C4-2B (cell line): Measurements from ENCODE around the gene PLIN5.

ENCODE experiments used
- CTCF ChIP-seq: fragments of 450-650 bp; conservative IDR thresholded peaks from 2 replicates; pipeline ENCODE4 v1.5.1; 2017; ENCODE audit warnings: mild to moderate bottlenecking
- ZFX ChIP-seq: fragments of 450-650 bp; IDR thresholded peaks from 2 replicates; pipeline ENCODE4 v1.6.1; 2017

- TF ChIP-seq CTCF: no peak
- TF ChIP-seq ZFX: no peak
Measured at GRCh38 chr19:4580021-4580901, 45.2 kb upstream of the PLIN5 start.
